ENCODE data around the gene SNIP1. TPM values are rescaled to one million over a fixed set of nuclear protein-coding genes. Genes with fewer than 3 reads are reported as not detected.

Gene SNIP1
- total RNA-seq, 1 donor from 2014 or later = 27.1 TPM

Small RNA genes within 50 kb of the gene (microRNA-seq; reads per million reads assigned to microRNA genes)
- 1.8 reads per million for gene MIR5581

Other genes with a start within 250 kb of the SNIP1 start
- gene ZC3H12A, start 79.7 kb downstream of the SNIP1 start, total RNA-seq = 8.9 to 11.1 TPM (median 9.2 TPM) in 3 replicates
- 58.2 to 58.7 TPM (median 58.4 TPM) in 3 replicates for gene MEAF6, start 39.5 kb downstream of the SNIP1 start, total RNA-seq
- gene DNALI1, start 2.6 kb upstream of the SNIP1 start, total RNA-seq = 12.5 to 15.7 TPM (median 14.9 TPM) in 3 replicates
- 59.3 to 61.8 TPM (median 61.1 TPM) in 3 replicates for gene GNL2, start 41.6 kb upstream of the SNIP1 start, total RNA-seq
- 0.20 to 0.51 TPM (median 0.43 TPM) in 3 replicates for gene RSPO1, start 80.6 kb upstream of the SNIP1 start, total RNA-seq
- gene CDCA8, start 138.2 kb upstream of the SNIP1 start, total RNA-seq = 12.8 to 14.6 TPM (median 13.5 TPM) in 3 replicates
- gene EPHA10, start 210.8 kb upstream of the SNIP1 start, total RNA-seq = 0.18 to 0.25 TPM (median 0.24 TPM) in 3 replicates
- 1.4 to 1.8 TPM (median 1.8 TPM) in 3 replicates for gene MANEAL, start 239.6 kb upstream of the SNIP1 start, total RNA-seq